A549 (cell line): ENCODE data around the gene TRIM17. TPM values are rescaled to one million over a fixed set of nuclear protein-coding genes. Genes with fewer than 3 reads are reported as not detected.

Experiments
- ATAC-seq, 2 experiments: fragments of 200-7000 bp in 1 of 2; fragments of >200 bp in 1 of 2; cut with Nextera tagmentation in 1 of 2; cut with Tn5 transposase in 1 of 2; 3 replicates each; pipeline versions ENCODE4 v1.8.0 to v1.9.1; 2018 to 2020; ENCODE audit warnings: mild to moderate bottlenecking in 1 of 2, moderate library complexity in 1 of 2
- CTCF ChIA-PET: fragments of 300-600 bp; sonication (Branson Sonifier 250); formaldehyde crosslinking; extraction: SDS; loops from one replicate; lab custom pipeline; 2021; ENCODE audit warnings: antibody characterized with exemption, inconsistent platforms; lab: Yijun Ruan, JAX
- POLR2A ChIA-PET: fragments of 350-600 bp; formaldehyde crosslinking; extraction: SDS; loops from one replicate; lab custom pipeline; 2021; ENCODE audit warnings: antibody characterized with exemption, inconsistent platforms; lab: Yijun Ruan, JAX
- DNase-seq, 2 experiments: peaks; one replicate each; pipeline versions ENCODE4 v3.0.0 to v3.0.0-alpha.2; 2011 to 2016; ENCODE audit warnings: low read depth in 1 of 2, low spot score in 1 of 2
- FAIRE-seq: peaks from 2 replicates; lab custom pipeline; 2011; peaks lifted over from hg19 to GRCh38; lab: Jason Lieb, UNC
- H3K27ac ChIP-seq, 2 experiments: fragments of >200 bp; sonication (Bioruptor Twin); formaldehyde crosslinking; 3 replicates each; pipeline ENCODE4 v1.5.1; 2016 to 2017
- H3K4me1 ChIP-seq: fragments of >200 bp; sonication (Bioruptor Twin); formaldehyde crosslinking; 3 replicates; pipeline ENCODE4 v1.6.1; 2016
- H3K4me2 ChIP-seq: fragments of >200 bp; sonication (Bioruptor Twin); formaldehyde crosslinking; 3 replicates; pipeline ENCODE4 v1.6.1; 2016
- H3K4me3 ChIP-seq: fragments of >200 bp; sonication (Bioruptor Twin); formaldehyde crosslinking; 3 replicates; pipeline ENCODE4 v1.5.1; 2016
- H3K9me3 ChIP-seq: fragments of >200 bp; sonication (Bioruptor Twin); formaldehyde crosslinking; 3 replicates; pipeline ENCODE4 v1.6.1; 2016
- ATOH8 ChIP-seq: fragments of 250-450 bp; sonication (Bioruptor Pico); IDR thresholded peaks from 2 replicates; pipeline ENCODE4 v1.5.0; 2020; ENCODE audit warnings: low read depth, mild to moderate bottlenecking, moderate library complexity
- E2F6 ChIP-seq: IDR thresholded peaks from 2 replicates; pipeline ENCODE4 v1.6.1; 2012; ENCODE audit warnings: low read depth, borderline replicate concordance
- EHF ChIP-seq: fragments of 250-450 bp; sonication (Bioruptor Pico); IDR thresholded peaks from 2 replicates; pipeline ENCODE4 v1.5.0; 2020; ENCODE audit warnings: mild to moderate bottlenecking
- EP300 ChIP-seq, 2 experiments: fragments of >200 bp; sonication (Bioruptor Twin); formaldehyde crosslinking; IDR thresholded peaks; 2 replicates in 1 of 2; 3 replicates in 1 of 2; pipeline ENCODE4 v1.6.1; 2016 to 2017
- ESRRA ChIP-seq: fragments of 150-350 bp; IDR thresholded peaks from 2 replicates; pipeline ENCODE4 v1.6.1; 2014; ENCODE audit warnings: mild to moderate bottlenecking, low read length, borderline replicate concordance
- FOSL2 ChIP-seq, 2 experiments: fragments of 450-650 bp in 1 of 2; fragments of >200 bp in 1 of 2; sonication (Bioruptor Twin) in 1 of 2; formaldehyde crosslinking; IDR thresholded peaks; 2 replicates each; pipeline versions ENCODE4 v1.5.0 to v1.6.1; 2016 to 2020; ENCODE audit warnings: mild to moderate bottlenecking in 1 of 2, moderate library complexity in 1 of 2
- GATA3 ChIP-seq: IDR thresholded peaks from 2 replicates; pipeline ENCODE4 v1.6.1; 2012; ENCODE audit warnings: borderline replicate concordance
- HOXB13 ChIP-seq: fragments of 250-450 bp; sonication (Bioruptor Pico); IDR thresholded peaks from 2 replicates; pipeline ENCODE4 v1.5.0; 2020; ENCODE audit warnings: low read depth, mild to moderate bottlenecking, moderate library complexity
- HOXB5 ChIP-seq: fragments of 250-450 bp; sonication (Bioruptor Pico); IDR thresholded peaks from 2 replicates; pipeline ENCODE4 v1.5.0; 2020; ENCODE audit warnings: mild to moderate bottlenecking, moderate library complexity
- KDM1A ChIP-seq: fragments of 200-600 bp; sonication (generic); IDR thresholded peaks from 2 replicates; pipeline ENCODE4 v1.6.1; 2016; ENCODE audit warnings: low read depth, mild to moderate bottlenecking
- MAZ ChIP-seq: fragments of 150-350 bp; IDR thresholded peaks from 2 replicates; pipeline ENCODE4 v1.6.1; 2014; ENCODE audit warnings: antibody characterized with exemption, low read depth, low read length, borderline replicate concordance
- MYC ChIP-seq: IDR thresholded peaks from 2 replicates; pipeline ENCODE4 v1.6.1; 2012; ENCODE audit warnings: mild to moderate bottlenecking, inconsistent platforms, low read length, improper control_type of control experiment, borderline replicate concordance
- NFE2L2 ChIP-seq: fragments of 150-350 bp; conservative IDR thresholded peaks from 2 replicates; pipeline ENCODE4 v1.6.1; 2014; ENCODE audit warnings: low read length
- RCOR1 ChIP-seq: fragments of 150-350 bp; IDR thresholded peaks from 2 replicates; pipeline ENCODE4 v1.6.1; 2014; ENCODE audit warnings: antibody characterized with exemption, low read length, low read depth
- REST ChIP-seq: fragments of 200-600 bp; sonication (generic); IDR thresholded peaks from 2 replicates; pipeline ENCODE4 v1.6.1; 2016; ENCODE audit warnings: antibody characterized with exemption, mild to moderate bottlenecking, moderate library complexity
- RFX5 ChIP-seq: fragments of 450-650 bp; IDR thresholded peaks from 2 replicates; pipeline ENCODE4 v1.7.1; 2014; ENCODE audit warnings: antibody characterized with exemption, mild to moderate bottlenecking, moderate library complexity
- SMC3 ChIP-seq: fragments of >200 bp; sonication (Bioruptor Twin); formaldehyde crosslinking; IDR thresholded peaks from 3 replicates; pipeline ENCODE4 v1.6.1; 2018; ENCODE audit warnings: inconsistent platforms
- USF2 ChIP-seq: fragments of 450-650 bp; IDR thresholded peaks from 2 replicates; pipeline ENCODE4 v1.6.1; 2014; ENCODE audit warnings: antibody characterized with exemption
- WGBS: methylation state at CpG from one replicate; pipeline ENCODE4 v1.1.6; 2017; ENCODE audit errors: missing lambda C conversion rate; 5-methylcytosine and 5-hydroxymethylcytosine counted together
- polyA plus RNA-seq, 4 experiments: library from polyadenylated mRNA; depleted of rRNA in 3 of 4; stranded (reverse); fragments of >200 nt; fragmentation: RNase III in 1 of 4; extraction: RNeasy Plus Mini Kit Qiagen cat#74134 plus additional on column Dnase treatment in 1 of 4; gene quantifications; 2 replicates in 3 of 4; 3 replicates in 1 of 4; pipeline ENCODE4 v1.2.3, GENCODE V29; 2011 to 2017

Gene TRIM17
- polyA plus RNA-seq, 2 of the 4 experiments (the other 2 are of a cell fraction): not detected

- POLR2A ChIA-PET: no interaction called here
- no peak for TF ChIP-seq HOXB13
- TF ChIP-seq, all 56 proteins: peak for 0
- DNase-seq (no peak), ATAC-seq (no peak), FAIRE-seq (no peak)
- no peaks in the 10 kb centered on the region for H3K4me1 ChIP-seq
- no peaks in the 10 kb centered on the region for H3K9me3 ChIP-seq
- H3K27ac ChIP-seq: no peak overlapping the region
- CTCF ChIA-PET: no interaction called here
- 96% methylated on average over 11 of the region's 12 CpGs for WGBS
- H3K4me2 ChIP-seq: no peak overlapping the region
- H3K4me3 ChIP-seq: no peak overlapping the region
These were observed 400 bp upstream of the TRIM17 start for GRCh38 chr1:228417061-228417460.

- ATAC-seq: no peak
- no peak for FAIRE-seq
- Histone ChIP-seq H3K4me3 (no peak overlapping the region), H3K27ac (no peak overlapping the region)
- WGBS: 94% methylated on average over 23 of the region's 23 CpGs
- TF ChIP-seq MAZ (no peak), USF2 (no peak), EP300 (IDR thresholded peaks at IDR 0.05) (no peak), RFX5 (no peak), RCOR1 (no peak), EHF (CRISPR knock-in tag) (no peak), HOXB5 (CRISPR knock-in tag) (no peak), ATOH8 (no peak), KDM1A (no peak), SMC3 (no peak)
- TF ChIP-seq, all 56 proteins: peak for 0
- Histone ChIP-seq H3K4me2 (no peak overlapping the region), H3K4me1 (no peaks in the 10 kb centered on the region), H3K9me3 (no peaks in the 10 kb centered on the region)
- no peak for DNase-seq
- CTCF ChIA-PET: no interaction called here
- POLR2A ChIA-PET: interaction anchor here (1.1 kb wide), 1 partner anchor 9 kb away, joined by 6 read pairs; the partner anchor contains the start of gene TRIM11
These were observed 826 bp downstream of the TRIM17 start for GRCh38 chr1:228415853-228416216.

GRCh38 chr1:228415221-228415620, 1.4 kb downstream of the TRIM17 start:
- POLR2A ChIA-PET: interaction anchor here (1.1 kb wide), 1 partner anchor 8 kb away, joined by 6 read pairs; the partner anchor contains the start of gene TRIM11
- CTCF ChIA-PET: interaction anchor here (0.6 kb wide), 2 partner anchors 43 to 1033 kb away, joined by 3 read pairs; a partner anchor contains a TSS

More at GRCh38 chr1:228415221-228415620, 1.4 kb downstream of the TRIM17 start:
- TF ChIP-seq NFE2L2 (no peak), REST (no peak), USF2 (no peak), GATA3 (no peak), E2F6 (no peak), ESRRA (no peak), MYC (no peak), FOSL2 (IDR thresholded peaks at IDR 0.05) (no peak), FOSL2 (CRISPR knock-in tag; IDR thresholded peaks at IDR 0.05) (no peak)
- H3K27ac ChIP-seq: no peak overlapping the region
- no peak overlapping the region for H3K4me3 ChIP-seq
- no peaks in the 10 kb centered on the region for H3K9me3 ChIP-seq
- DNase-seq: no peak
- no peaks in the 10 kb centered on the region for H3K4me1 ChIP-seq
- no peak overlapping the region for H3K4me2 ChIP-seq
- no peak for ATAC-seq
- FAIRE-seq: no peak
- 95% methylated on average over 7 of the region's 7 CpGs for whole genome bisulfite sequencing
